ENCODE measurements around the gene HSD11B1. TPM values are rescaled to one million over a fixed set of nuclear protein-coding genes. Genes with fewer than 3 reads are reported as not detected.

Gene HSD11B1
- total RNA-seq (0.14 TPM), polyA plus RNA-seq (0.55 TPM)
- long read RNA-seq, donor 1, result 0 reads
- long read RNA-seq, donor 2, result 0 reads
- long read RNA-seq, donor 3, result 0 reads
- long read RNA-seq, donor 4, result 0 reads
- long read RNA-seq, donor 5, partial matches to known transcripts, result 0 of 1 reads
- long read RNA-seq, donor 5, other reads (novel, unspliced or antisense), result 0 of 1 reads
- long read RNA-seq, donor 6, result 0 reads
- long read RNA-seq, donor 7, result 0 reads
- long read RNA-seq, donor 8, result 0 reads
- long read RNA-seq, donor 9, result 0 reads
- long read RNA-seq, donor 10, result 0 reads

GRCh38 chr1:209704584-209704983, at the start of gene HSD11B1:
TSS of gene HSD11B1 (plus strand) at chr1:209704846. CDS start at chr1:209704943, 97 bp downstream.
- H3K4me3 ChIP-seq (ENCODE audit: low read length in 2 of 2), result no peak within 1 kb of the TSS

GRCh38 chr1:209655411-209656231, 49.0 kb upstream of the HSD11B1 start:
- Histone ChIP-seq H3K4me1 (ENCODE audit: control insufficient read depth in 2 of 2, insufficient read depth in 2 of 2, low read length in 2 of 2) (peaks cover 0 to 13% of the 10 kb centered on the region in 2 donors), H3K9me3 (ENCODE audit: control insufficient read depth in 2 of 2, insufficient read depth in 1 of 2, low read length in 1 of 2) (no peaks in the 10 kb centered on the region), H3K27me3 (ENCODE audit: control insufficient read depth in 2 of 2, insufficient read depth in 1 of 2, low read length in 1 of 2) (peaks cover 0 to 7% of the 10 kb centered on the region in 2 donors), H3K27ac (ENCODE audit: low read depth in 1 of 2, low read length in 1 of 2) (no peak overlapping the region), H3K4me3 (ENCODE audit: low read length in 2 of 2) (no peak overlapping the region), H3K36me3 (ENCODE audit: control insufficient read depth in 2 of 2, insufficient read depth in 2 of 2, low read length in 1 of 2) (no peaks in the 10 kb centered on the region)
- no peak for DNase-seq (ENCODE audit: low read depth in 6 of 9, low spot score in 9 of 9)
- 95% methylated on average over 9 of the region's 9 CpGs for WGBS

More at GRCh38 chr1:209704584-209704983, at the start of gene HSD11B1:
- Histone ChIP-seq H3K9me3 (ENCODE audit: control insufficient read depth in 2 of 2, insufficient read depth in 1 of 2, low read length in 1 of 2) (no peaks in the 10 kb centered on the region), H3K27ac (ENCODE audit: low read depth in 1 of 2, low read length in 1 of 2) (no peak within 1 kb of the TSS), H3K4me1 (ENCODE audit: control insufficient read depth in 2 of 2, insufficient read depth in 2 of 2, low read length in 2 of 2) (no peaks in the 10 kb centered on the region), H3K36me3 (ENCODE audit: control insufficient read depth in 2 of 2, insufficient read depth in 2 of 2, low read length in 1 of 2) (no peaks in the 10 kb centered on the region), H3K27me3 (ENCODE audit: control insufficient read depth in 2 of 2, insufficient read depth in 1 of 2, low read length in 1 of 2) (peaks cover 0 to 2% of the 10 kb centered on the region in 2 donors)
- DNase-seq (ENCODE audit: low read depth in 6 of 9, low spot score in 9 of 9), result no peak
- WGBS, result 92% methylated on average over 6 of the region's 6 CpGs

GRCh38 chr1:209657140-209657879, 47.3 kb upstream of the HSD11B1 start:
- H3K4me1 ChIP-seq (ENCODE audit: control insufficient read depth in 2 of 2, insufficient read depth in 2 of 2, low read length in 2 of 2), result peaks cover 0 to 8% of the 10 kb centered on the region in 2 donors
- H3K4me3 ChIP-seq (ENCODE audit: low read length in 2 of 2), result no peak overlapping the region
- peaks cover 0 to 7% of the 10 kb centered on the region in 2 donors for H3K27me3 ChIP-seq (ENCODE audit: control insufficient read depth in 2 of 2, insufficient read depth in 1 of 2, low read length in 1 of 2)
- H3K27ac ChIP-seq (ENCODE audit: low read depth in 1 of 2, low read length in 1 of 2), result no peak overlapping the region
- 77% methylated on average over 9 of the region's 9 CpGs for WGBS
- no peaks in the 10 kb centered on the region for H3K36me3 ChIP-seq (ENCODE audit: control insufficient read depth in 2 of 2, insufficient read depth in 2 of 2, low read length in 1 of 2)
- DNase-seq (ENCODE audit: low read depth in 6 of 9, low spot score in 9 of 9), result no peak
- H3K9me3 ChIP-seq (ENCODE audit: control insufficient read depth in 2 of 2, insufficient read depth in 1 of 2, low read length in 1 of 2), result no peaks in the 10 kb centered on the region

- peaks cover 0 to 7% of the 10 kb centered on the region in 2 donors for H3K27me3 ChIP-seq (ENCODE audit: control insufficient read depth in 2 of 2, insufficient read depth in 1 of 2, low read length in 1 of 2)
- WGBS, result 74% methylated on average over 5 of the region's 5 CpGs
- no peaks in the 10 kb centered on the region for H3K36me3 ChIP-seq (ENCODE audit: control insufficient read depth in 2 of 2, insufficient read depth in 2 of 2, low read length in 1 of 2)
- no peak overlapping the region for H3K27ac ChIP-seq (ENCODE audit: low read depth in 1 of 2, low read length in 1 of 2)
- no peaks in the 10 kb centered on the region for H3K9me3 ChIP-seq (ENCODE audit: control insufficient read depth in 2 of 2, insufficient read depth in 1 of 2, low read length in 1 of 2)
- DNase-seq (ENCODE audit: low read depth in 6 of 9, low spot score in 9 of 9), result no peak
- H3K4me1 ChIP-seq (ENCODE audit: control insufficient read depth in 2 of 2, insufficient read depth in 2 of 2, low read length in 2 of 2), result peaks cover 0 to 8% of the 10 kb centered on the region in 2 donors
- H3K4me3 ChIP-seq (ENCODE audit: low read length in 2 of 2), result no peak overlapping the region
Observed at GRCh38 chr1:209657918-209658317, 46.7 kb upstream of the HSD11B1 start.

GRCh38 chr1:209659909-209660308, 44.7 kb upstream of the HSD11B1 start:
- WGBS, result 8% methylated on average over 5 of the region's 5 CpGs
- no peaks in the 10 kb centered on the region for H3K9me3 ChIP-seq (ENCODE audit: control insufficient read depth in 2 of 2, insufficient read depth in 1 of 2, low read length in 1 of 2)
- no peak for DNase-seq (ENCODE audit: low read depth in 6 of 9, low spot score in 9 of 9)
- no peak overlapping the region for H3K4me3 ChIP-seq (ENCODE audit: low read length in 2 of 2)
- H3K27ac ChIP-seq (ENCODE audit: low read depth in 1 of 2, low read length in 1 of 2), result no peak overlapping the region
- H3K4me1 ChIP-seq (ENCODE audit: control insufficient read depth in 2 of 2, insufficient read depth in 2 of 2, low read length in 2 of 2), result no peaks in the 10 kb centered on the region
- H3K36me3 ChIP-seq (ENCODE audit: control insufficient read depth in 2 of 2, insufficient read depth in 2 of 2, low read length in 1 of 2), result no peaks in the 10 kb centered on the region
- H3K27me3 ChIP-seq (ENCODE audit: control insufficient read depth in 2 of 2, insufficient read depth in 1 of 2, low read length in 1 of 2), result peaks cover 0 to 7% of the 10 kb centered on the region in 2 donors

GRCh38 chr1:209661071-209661470, 43.6 kb upstream of the HSD11B1 start:
- 66% methylated on average over 1 of the region's 1 CpG for WGBS
- Histone ChIP-seq H3K27me3 (ENCODE audit: control insufficient read depth in 2 of 2, insufficient read depth in 1 of 2, low read length in 1 of 2) (peaks cover 0 to 7% of the 10 kb centered on the region in 2 donors), H3K27ac (ENCODE audit: low read depth in 1 of 2, low read length in 1 of 2) (no peak overlapping the region), H3K9me3 (ENCODE audit: control insufficient read depth in 2 of 2, insufficient read depth in 1 of 2, low read length in 1 of 2) (no peaks in the 10 kb centered on the region), H3K4me3 (ENCODE audit: low read length in 2 of 2) (no peak overlapping the region), H3K4me1 (ENCODE audit: control insufficient read depth in 2 of 2, insufficient read depth in 2 of 2, low read length in 2 of 2) (no peaks in the 10 kb centered on the region), H3K36me3 (ENCODE audit: control insufficient read depth in 2 of 2, insufficient read depth in 2 of 2, low read length in 1 of 2) (no peaks in the 10 kb centered on the region)
- no peak for DNase-seq (ENCODE audit: low read depth in 6 of 9, low spot score in 9 of 9)

- H3K9me3 ChIP-seq (ENCODE audit: control insufficient read depth in 2 of 2, insufficient read depth in 1 of 2, low read length in 1 of 2), result no peaks in the 10 kb centered on the region
- no peak for DNase-seq (ENCODE audit: low read depth in 6 of 9, low spot score in 9 of 9)
- H3K4me1 ChIP-seq (ENCODE audit: control insufficient read depth in 2 of 2, insufficient read depth in 2 of 2, low read length in 2 of 2), result no peaks in the 10 kb centered on the region
- H3K36me3 ChIP-seq (ENCODE audit: control insufficient read depth in 2 of 2, insufficient read depth in 2 of 2, low read length in 1 of 2), result no peaks in the 10 kb centered on the region
- 97% methylated on average over 3 of the region's 3 CpGs for WGBS
- peaks cover 0 to 10% of the 10 kb centered on the region in 2 donors for H3K27me3 ChIP-seq (ENCODE audit: control insufficient read depth in 2 of 2, insufficient read depth in 1 of 2, low read length in 1 of 2)
- no peak overlapping the region for H3K4me3 ChIP-seq (ENCODE audit: low read length in 2 of 2)
- no peak overlapping the region for H3K27ac ChIP-seq (ENCODE audit: low read depth in 1 of 2, low read length in 1 of 2)
Observed at GRCh38 chr1:209662879-209663327, 41.7 kb upstream of the HSD11B1 start.

- no peaks in the 10 kb centered on the region for H3K4me1 ChIP-seq (ENCODE audit: control insufficient read depth in 2 of 2, insufficient read depth in 2 of 2, low read length in 2 of 2)
- 94% methylated on average over 1 of the region's 1 CpG for WGBS
- H3K27me3 ChIP-seq (ENCODE audit: control insufficient read depth in 2 of 2, insufficient read depth in 1 of 2, low read length in 1 of 2), result peaks cover 0 to 3% of the 10 kb centered on the region in 2 donors
- no peaks in the 10 kb centered on the region for H3K9me3 ChIP-seq (ENCODE audit: control insufficient read depth in 2 of 2, insufficient read depth in 1 of 2, low read length in 1 of 2)
- H3K36me3 ChIP-seq (ENCODE audit: control insufficient read depth in 2 of 2, insufficient read depth in 2 of 2, low read length in 1 of 2), result no peaks in the 10 kb centered on the region
- H3K27ac ChIP-seq (ENCODE audit: low read depth in 1 of 2, low read length in 1 of 2), result no peak overlapping the region
- H3K4me3 ChIP-seq (ENCODE audit: low read length in 2 of 2), result no peak overlapping the region
- DNase-seq (ENCODE audit: low read depth in 6 of 9, low spot score in 9 of 9), result no peak
Observed at GRCh38 chr1:209667103-209667502, 37.5 kb upstream of the HSD11B1 start.

Measured in thymus (tissue), 14 donors.